Fibroblast of skin of left biceps (primary cell): ENCODE results near the gene CHRNB1.

Experiments
- DNase-seq, 2 experiments: peaks; one replicate each; pipeline ENCODE4 v3.0.0-alpha.2; 2013; ENCODE audit warnings: low read depth in 2 of 2

Gene CHRNB1

GRCh38 chr17:7437950-7438614 is 6.8 kb upstream of the CHRNB1 start:
- no peak for DNase-seq

- no peak for DNase-seq
Measured at GRCh38 chr17:7438656-7439460, 6.0 kb upstream of the CHRNB1 start.

- DNase-seq, result no peak
Measured at GRCh38 chr17:7439462-7440112, 5.3 kb upstream of the CHRNB1 start, which contains the start of gene FGF11. Gene FGF11 (plus strand): TSS chr17:7439512. CDS start chr17:7439621, 109 bp downstream.

- no peak for DNase-seq
Measured at GRCh38 chr17:7440113-7440833, 4.6 kb upstream of the CHRNB1 start.

- DNase-seq, result no peak
Measured at GRCh38 chr17:7440834-7441195, 4.0 kb upstream of the CHRNB1 start.

- DNase-seq, result no peak
Measured at GRCh38 chr17:7441266-7441665, 3.6 kb upstream of the CHRNB1 start.

GRCh38 chr17:7442142-7442541 is 2.7 kb upstream of the CHRNB1 start:
- no peak for DNase-seq

GRCh38 chr17:7443499-7444485 is 1.1 kb upstream of the CHRNB1 start:
- DNase-seq, result no peak

- no peak for DNase-seq
Measured at GRCh38 chr17:7445619-7445968, 733 bp downstream of the CHRNB1 start.

- no peak for DNase-seq
Measured at GRCh38 chr17:7448461-7448860, 3.6 kb downstream of the CHRNB1 start.

GRCh38 chr17:7459961-7460545 is 15.2 kb downstream of the CHRNB1 start:
- DNase-seq, result no peak

- no peak for DNase-seq
Measured at GRCh38 chr17:7460850-7461660, 16.2 kb downstream of the CHRNB1 start.

- no peak for DNase-seq
Measured at GRCh38 chr17:7462474-7463371, 17.9 kb downstream of the CHRNB1 start.

GRCh38 chr17:7463372-7463846 is 18.5 kb downstream of the CHRNB1 start:
- no peak for DNase-seq

GRCh38 chr17:7464081-7464480 is 19.2 kb downstream of the CHRNB1 start:
- DNase-seq, result no peak

- DNase-seq, result no peak
Measured at GRCh38 chr17:7465597-7466275, 20.9 kb downstream of the CHRNB1 start.

- DNase-seq, result no peak
Measured at GRCh38 chr17:7466318-7466638, 21.4 kb downstream of the CHRNB1 start.
